GM18951 (cell line): Measurements from ENCODE around the gene COL4A6.
"Not testable (repeated sequence)": the region's sequence is repeated elsewhere in the genome, so short reads cannot be mapped to it uniquely, and the experiment has no call there.

Experiments used
- POLR2A ChIP-seq: IDR thresholded peaks from 4 replicates; pipeline ENCODE4 v1.6.1; 2011; ENCODE audit warnings: mild to moderate bottlenecking; ENCODE audit not compliant: insufficient read length, insufficient read depth; ENCODE audit errors: extremely low read depth
- in situ Hi-C: fragments of 300-500 bp; cut with MboI; formaldehyde crosslinking; loops from one replicate; pipeline ENCODE4 v1.12.0; 2022; ENCODE audit warnings: low sequenced_read_pairs, mixed read lengths, inconsistent platforms; ENCODE audit not compliant: unreplicated experiment

Gene COL4A6

DNA sequence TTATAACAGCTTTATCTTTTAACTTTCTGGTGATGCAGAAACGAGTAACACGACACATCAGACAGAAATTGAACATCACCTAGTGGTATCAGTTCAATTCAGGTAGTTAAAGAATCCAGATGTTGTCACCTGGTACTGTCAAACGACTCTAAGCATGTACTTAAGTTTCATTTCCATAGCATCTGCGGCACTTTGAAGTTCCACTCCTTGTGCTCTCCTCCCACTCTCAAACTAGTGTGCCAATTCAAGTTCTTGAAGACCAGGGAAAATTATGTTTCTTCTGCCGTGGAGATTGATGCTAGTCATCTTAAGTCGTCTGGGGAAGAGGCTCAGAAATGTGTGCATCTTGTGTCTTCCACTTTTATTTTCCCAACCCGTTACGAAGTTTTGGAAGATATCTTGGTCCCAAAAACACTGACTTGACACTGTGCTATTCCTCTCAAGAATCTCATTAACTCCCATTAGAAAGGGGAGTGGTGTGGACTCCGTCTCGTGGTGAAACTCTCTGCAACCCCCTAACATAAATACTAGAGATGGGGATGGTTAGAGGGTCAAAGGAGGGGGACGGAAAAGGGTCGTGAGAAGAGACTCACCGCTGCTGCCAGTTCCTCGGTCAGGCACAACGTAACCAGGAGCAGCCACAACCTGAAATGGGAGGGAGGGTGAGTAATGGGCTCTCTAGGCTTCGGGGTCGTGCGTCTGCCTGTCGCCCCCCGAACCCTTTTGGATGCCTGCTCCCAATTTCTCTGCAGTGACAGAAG lies 693 bp downstream of the COL4A6 start:
- in situ Hi-C loops, result no loop called here
- TF ChIP-seq POLR2A, result no peak

DNA sequence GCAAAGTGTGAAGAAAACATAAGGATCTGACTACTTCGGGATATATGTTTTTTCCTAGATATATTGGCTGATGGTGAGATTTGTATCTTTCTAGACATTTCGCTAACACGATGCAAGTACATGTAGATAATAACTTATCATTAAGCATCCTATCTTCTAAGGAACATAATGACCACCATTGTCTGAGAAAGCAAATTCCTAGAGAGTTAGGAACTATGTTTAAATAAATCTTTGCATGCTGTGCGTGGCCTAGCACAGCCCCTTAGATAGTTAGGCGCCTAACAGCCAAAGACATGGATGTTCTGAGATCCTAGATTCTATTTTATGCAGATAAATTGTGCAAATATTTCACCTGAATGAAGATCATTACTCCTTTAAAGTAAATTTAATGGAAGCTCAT lies 3.0 kb downstream of the COL4A6 start:
- in situ Hi-C loops, result no loop called here
- no peak for TF ChIP-seq POLR2A

DNA sequence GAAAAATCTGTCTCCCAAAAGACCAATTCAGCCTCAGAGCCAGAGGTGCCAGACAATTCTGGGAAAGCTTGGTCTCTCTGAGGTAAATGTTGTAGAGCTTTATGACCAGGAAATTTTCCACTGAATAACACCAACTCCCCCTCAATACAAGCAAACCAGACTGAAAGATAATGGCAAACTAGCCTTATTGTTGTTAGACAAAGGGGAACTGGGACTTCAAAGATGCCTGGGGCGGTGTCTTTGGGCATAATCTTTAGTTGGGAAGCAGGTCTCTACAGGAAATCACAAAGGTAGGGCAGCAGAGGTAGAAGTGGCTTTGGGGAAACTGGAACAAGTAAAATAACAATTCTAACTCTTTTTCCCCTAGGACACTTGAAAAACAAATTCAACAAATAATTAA lies 12.0 kb downstream of the COL4A6 start:
- TF ChIP-seq POLR2A, result no peak
- in situ Hi-C loops, result no loop called here

DNA sequence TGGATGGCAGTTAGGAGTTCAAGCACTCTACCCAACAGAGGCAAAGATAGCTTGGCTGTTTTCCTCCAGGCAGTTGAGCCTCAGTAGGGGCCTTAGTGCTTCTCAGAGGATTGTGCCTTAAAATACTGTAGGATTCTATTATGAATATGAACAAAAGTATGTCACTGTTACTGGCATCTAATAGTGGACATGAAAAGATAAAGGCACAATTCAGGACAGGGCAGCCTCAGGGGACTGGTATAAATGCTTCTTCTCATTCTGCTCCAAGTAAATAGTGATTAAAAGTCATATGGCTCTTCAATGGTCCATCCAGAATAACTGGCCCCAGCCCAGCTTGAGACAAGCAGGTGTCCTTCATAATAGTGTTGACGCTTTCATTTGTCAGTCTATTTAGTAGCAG lies 17.7 kb downstream of the COL4A6 start:
- in situ Hi-C loops, result no loop called here
- no peak for TF ChIP-seq POLR2A

DNA sequence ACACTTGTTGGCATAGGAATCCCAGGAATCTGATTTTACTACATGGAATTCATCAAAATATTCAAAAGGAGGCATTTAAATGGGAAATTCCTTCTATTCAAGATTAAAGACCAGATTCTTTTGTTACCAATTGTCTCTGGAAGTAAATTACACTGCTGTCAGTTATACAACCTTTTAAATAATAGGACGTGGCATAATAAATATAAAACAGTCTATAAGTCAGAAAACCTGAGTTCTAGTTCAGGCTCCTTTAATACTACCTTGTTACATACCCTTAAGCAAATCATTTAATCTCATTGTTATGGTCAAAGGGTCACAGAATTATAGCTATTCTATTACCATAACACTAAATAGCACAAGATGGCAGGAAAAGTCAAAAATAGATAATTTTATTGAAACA lies 18.8 kb downstream of the COL4A6 start:
- TF ChIP-seq POLR2A, result no peak

DNA sequence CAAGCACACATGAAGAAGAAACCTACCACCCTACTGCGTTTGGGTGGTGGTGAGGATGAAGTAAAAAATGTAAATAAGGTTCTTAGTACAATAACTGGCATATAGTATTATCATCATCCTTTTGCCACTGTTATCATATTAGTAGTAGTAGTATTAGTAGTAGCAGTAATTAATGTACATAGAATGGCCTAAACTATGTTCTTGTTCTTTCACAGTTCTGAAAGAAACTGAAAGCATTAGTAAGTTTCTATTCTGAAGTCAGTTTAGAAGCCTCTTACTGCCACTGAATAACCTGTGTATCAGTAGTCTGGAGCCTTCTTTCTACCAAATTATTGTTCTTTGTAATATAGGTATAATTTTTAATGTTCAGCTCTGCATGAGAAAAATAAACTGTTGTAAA lies 21.0 kb downstream of the COL4A6 start:
- in situ Hi-C loops, result no loop called here
- no peak for TF ChIP-seq POLR2A

More for the DNA sequence above, 18.8 kb downstream of the COL4A6 start:
- in situ Hi-C loops, result no loop called here

DNA sequence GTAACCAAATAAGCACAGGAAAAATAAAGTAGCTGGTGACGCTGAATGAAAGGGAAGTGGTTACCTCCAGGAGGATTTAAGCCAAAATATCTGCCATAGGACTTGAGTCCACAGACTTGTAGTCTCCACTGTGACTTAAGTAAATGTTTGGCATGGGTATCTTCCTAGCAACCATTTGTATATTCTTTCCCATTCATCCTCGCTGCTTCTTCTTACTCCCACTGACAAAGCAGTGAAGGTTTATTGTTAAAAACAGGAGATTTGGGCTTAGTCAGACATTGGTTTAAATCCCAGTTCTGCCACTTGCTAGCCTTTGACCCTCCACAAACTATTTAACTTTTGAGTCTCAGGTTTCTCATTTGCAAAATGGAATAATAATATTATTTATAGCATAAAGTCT lies 22.3 kb downstream of the COL4A6 start:
- TF ChIP-seq POLR2A, result no peak
- in situ Hi-C loops, result no loop called here

DNA sequence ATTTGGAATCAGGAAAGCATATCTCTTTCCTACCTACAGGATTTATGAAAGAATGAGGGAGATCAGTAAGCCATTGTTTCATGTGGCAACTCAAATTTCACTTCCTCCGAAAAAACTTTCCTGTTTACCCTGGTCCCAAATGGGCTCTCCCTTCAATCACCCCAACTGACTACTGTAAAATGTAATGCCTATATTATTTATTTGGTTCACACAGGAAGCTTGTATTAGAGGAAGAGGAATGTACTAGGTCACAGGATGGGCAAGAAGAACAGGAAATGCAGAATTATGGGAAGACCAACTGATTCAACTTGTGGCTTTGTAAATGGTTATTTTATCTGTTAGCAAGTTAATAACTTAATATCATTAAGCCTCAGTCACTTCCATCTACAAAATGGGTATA lies 23.1 kb downstream of the COL4A6 start:
- no peak for TF ChIP-seq POLR2A
- in situ Hi-C loops, result no loop called here

DNA sequence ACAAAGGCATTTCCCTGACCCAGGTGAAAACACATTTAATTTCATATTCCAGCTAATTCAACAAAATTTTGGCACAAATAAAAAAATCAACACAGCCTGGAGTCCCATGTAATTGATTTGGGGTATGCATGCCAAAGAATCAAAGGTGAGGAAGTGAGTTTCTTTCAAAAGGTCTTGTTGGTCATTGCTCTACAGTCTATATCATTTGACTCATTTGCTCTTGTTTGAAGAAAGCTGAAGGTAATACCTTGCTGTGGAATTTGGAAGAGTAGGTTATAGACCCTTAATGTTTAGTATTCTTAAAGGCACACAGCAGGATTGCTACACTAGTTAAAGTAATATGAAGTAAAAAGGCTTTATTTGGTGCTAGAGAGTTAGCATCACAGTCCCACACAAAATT lies 25.4 kb downstream of the COL4A6 start:
- in situ Hi-C loops, result no loop called here

DNA sequence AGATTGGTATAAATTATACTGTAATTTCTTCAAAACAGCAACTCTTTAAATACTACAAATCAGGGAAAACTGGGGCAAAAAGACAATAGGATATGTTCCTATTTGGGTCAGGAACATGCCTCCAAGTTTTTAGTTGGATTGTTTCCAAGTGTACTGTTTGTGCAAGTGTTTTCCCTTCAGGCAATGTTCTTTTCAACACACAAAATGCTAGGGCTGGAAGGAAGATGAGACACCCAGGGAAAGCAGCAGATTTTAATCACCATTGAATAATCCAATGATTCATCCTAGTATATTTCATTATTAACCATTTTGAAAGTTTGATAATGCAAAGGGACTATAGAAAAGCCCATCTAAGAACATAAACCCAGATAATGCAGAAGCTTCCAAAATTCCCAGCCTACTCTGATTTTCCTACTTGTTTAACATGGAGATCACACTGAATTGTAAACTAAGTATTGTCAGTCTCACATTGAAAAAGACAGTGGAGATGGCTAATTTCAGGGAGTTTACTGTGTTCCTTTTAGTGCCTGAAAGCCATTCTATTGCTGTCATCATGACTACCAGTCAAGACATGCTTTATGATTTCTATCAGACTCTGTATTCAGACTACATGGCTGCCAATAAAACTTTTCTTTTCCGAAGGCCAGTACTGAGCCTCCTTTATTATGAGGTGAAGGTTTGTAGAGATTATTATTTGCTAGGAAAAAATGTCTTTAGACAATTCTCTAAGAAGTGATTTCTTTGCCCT lies 38.6 kb downstream of the COL4A6 start:
- in situ Hi-C loops, result no loop called here
- no peak for TF ChIP-seq POLR2A

More for the DNA sequence above, 25.4 kb downstream of the COL4A6 start:
- TF ChIP-seq POLR2A, result no peak

DNA sequence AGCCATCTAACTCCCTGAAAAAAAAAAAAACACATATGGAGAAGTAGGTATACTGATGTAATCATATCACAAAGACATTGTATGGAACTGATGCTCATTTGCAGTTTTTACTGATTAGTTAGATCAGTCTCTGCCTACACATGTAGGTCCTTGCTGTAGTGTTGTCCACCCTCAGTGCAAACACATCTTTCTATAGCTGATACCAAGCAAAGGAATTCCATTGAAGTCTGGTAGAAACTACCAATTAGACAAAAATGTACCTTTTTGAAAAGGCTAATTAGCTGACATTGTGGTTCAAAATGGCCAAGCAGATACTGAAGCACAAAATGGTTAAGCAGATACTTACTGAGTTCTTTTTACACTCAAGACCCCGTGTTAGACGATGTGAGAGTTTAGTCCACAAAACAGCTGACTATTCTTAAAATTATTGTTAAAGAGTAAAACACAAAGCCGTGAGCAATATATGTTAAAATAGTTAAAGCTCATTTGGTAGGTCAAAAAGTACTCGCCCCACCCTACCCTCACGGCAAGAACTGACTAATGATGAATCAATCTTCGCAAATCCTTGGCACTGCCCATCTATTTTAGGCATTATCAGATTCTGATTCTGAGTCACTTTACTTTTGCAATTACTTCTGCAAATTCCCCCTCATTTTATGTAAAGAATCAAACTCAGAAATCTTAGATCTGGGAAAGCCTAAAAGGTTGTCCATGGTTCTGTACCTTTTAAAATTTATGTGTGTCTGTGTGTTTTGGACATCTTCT lies 40.4 kb downstream of the COL4A6 start:
- in situ Hi-C loops, result no loop called here
- no peak for TF ChIP-seq POLR2A

DNA sequence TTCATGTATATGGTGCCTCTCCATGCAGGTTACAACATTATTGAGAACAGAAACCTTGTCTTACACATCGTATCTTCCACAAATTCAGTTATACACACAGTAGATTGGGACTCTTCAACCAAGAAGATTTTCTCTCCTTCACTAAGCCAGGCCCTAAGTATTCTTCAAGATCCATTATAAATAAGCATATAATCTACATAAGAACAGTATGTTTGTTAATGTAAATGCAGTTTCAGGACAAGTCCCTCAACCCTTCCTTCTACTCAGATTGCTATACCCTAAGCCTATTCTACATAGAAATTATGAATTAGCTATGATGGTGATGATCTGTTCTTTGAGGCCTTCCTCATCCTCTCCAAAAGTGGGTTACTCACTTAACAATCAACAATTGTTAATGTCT lies 41.2 kb downstream of the COL4A6 start:
- in situ Hi-C loops, result no loop called here
- no peak for TF ChIP-seq POLR2A

DNA sequence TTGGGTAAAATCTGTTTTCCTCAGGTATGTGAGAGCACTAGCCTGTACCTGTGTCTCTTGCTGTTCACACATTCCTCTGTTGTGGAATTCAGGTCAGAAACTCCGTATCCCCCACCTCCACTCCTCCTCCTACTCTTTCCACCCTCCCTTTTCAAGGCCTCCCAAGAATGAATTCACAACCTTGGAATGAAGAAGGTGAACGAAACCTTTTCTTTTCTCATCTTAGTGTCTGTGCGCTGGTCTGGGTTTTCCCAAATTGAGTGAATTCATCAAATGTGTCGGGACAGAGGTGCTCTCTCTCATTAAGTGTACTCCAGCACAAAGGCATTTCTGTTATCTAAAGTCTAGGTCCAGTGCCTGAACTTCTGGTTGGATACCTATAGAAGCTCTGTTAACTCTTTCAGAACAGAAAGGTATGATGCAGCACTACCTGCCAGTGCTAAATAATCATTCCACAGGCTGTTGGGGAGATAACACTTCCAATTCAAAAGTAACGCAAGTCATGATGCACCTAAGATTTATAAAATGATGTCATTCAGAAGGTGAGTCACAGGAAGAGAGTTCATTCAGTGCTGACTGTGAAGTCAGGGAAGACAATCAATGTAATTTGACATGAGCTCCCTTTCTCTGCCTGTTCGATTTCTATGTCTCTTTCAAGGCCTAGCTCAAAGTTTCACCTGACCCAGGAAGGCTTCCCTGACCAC lies 41.9 kb downstream of the COL4A6 start:
- in situ Hi-C loops, result no loop called here
- TF ChIP-seq POLR2A, result no peak

DNA sequence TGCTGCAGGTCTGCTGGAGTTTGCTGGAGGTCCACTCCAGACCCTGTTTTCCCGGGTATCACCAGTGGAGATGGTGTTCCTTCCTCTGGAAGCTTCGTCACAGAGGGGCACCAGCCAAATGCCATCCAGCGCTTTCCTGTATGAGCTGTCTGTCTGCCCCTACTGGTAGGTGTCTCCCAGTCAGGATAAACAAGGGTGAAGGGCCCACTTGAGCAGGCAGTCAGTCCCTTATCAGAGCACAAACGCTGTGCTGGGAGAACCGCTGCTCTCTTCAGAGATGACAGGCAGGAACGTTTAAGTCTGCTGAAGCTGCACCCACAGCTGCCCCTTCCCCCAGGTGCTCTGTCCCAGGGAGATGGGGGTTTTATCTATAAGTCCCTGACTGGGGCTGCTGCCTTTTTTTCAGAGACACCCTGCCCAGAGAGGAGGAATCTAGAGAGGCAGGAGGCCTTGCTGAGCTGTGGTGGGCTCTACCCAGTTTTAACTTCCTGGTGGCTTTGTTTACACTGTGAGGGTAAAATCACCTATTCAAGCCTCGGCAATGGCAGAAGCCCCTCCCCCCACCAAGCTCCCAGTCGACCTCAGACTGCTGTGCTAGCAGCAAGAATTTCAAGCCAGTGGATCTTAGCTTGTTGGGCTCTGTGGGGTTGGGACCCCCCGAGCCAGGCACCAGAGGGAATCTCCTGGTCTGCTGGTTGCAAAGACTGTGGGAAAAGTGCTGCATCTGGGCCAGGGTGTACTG lies 47.1 kb downstream of the COL4A6 start:
- in situ Hi-C loops, result not testable (repeated sequence)
